Loucy (cell line): Measurements from ENCODE around the gene FAIM2.

ENCODE experiments used
- EZH2phosphoT487 ChIP-seq: fragments of 200-600 bp; IDR thresholded peaks from 2 replicates; pipeline ENCODE4 v1.6.1; 2018; ENCODE audit warnings: antibody characterized with exemption, mild to moderate bottlenecking, moderate library complexity, borderline replicate concordance
- TF ChIP-seq, protein P1 (sequence below): fragments of 200-600 bp; sonication (generic); conservative IDR thresholded peaks from 2 replicates; pipeline ENCODE4 v1.5.1; 2014; ENCODE audit warnings: mild to moderate bottlenecking, antibody characterized with exemption, low read length

- TF ChIP-seq, protein P1, sequence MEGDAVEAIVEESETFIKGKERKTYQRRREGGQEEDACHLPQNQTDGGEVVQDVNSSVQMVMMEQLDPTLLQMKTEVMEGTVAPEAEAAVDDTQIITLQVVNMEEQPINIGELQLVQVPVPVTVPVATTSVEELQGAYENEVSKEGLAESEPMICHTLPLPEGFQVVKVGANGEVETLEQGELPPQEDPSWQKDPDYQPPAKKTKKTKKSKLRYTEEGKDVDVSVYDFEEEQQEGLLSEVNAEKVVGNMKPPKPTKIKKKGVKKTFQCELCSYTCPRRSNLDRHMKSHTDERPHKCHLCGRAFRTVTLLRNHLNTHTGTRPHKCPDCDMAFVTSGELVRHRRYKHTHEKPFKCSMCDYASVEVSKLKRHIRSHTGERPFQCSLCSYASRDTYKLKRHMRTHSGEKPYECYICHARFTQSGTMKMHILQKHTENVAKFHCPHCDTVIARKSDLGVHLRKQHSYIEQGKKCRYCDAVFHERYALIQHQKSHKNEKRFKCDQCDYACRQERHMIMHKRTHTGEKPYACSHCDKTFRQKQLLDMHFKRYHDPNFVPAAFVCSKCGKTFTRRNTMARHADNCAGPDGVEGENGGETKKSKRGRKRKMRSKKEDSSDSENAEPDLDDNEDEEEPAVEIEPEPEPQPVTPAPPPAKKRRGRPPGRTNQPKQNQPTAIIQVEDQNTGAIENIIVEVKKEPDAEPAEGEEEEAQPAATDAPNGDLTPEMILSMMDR = no peak
- no peak for TF ChIP-seq EZH2phosphoT487
These were observed 19.4 kb upstream of the FAIM2 start for GRCh38 chr12:49923035-49923644.
